ENCODE measurements around the gene CAPN11.
"Not testable (repeated sequence)": the region's sequence is repeated elsewhere in the genome, so short reads cannot be mapped to it uniquely, and the experiment has no call there.

DNA sequence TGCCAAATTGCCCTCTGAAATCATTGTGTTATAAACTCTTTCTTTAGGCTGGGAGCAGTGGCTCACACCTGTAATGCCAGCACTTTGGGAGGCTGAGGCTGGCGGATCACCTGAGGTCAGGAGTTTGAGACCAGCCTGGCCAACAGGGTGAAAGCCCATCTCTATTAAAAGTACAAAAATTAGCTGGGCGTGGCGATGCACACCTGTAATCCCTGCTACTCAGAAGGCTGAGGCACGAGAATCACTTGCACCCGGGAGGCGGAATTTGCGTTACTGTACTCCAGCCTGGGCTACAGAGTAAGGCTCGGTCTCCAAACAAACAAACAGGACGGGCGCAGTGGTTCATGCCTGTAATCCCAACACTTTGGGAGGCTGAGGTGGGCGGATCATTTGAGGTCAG is 37.7 kb downstream of the CAPN11 start:
- TF ChIP-seq, protein P1, sequence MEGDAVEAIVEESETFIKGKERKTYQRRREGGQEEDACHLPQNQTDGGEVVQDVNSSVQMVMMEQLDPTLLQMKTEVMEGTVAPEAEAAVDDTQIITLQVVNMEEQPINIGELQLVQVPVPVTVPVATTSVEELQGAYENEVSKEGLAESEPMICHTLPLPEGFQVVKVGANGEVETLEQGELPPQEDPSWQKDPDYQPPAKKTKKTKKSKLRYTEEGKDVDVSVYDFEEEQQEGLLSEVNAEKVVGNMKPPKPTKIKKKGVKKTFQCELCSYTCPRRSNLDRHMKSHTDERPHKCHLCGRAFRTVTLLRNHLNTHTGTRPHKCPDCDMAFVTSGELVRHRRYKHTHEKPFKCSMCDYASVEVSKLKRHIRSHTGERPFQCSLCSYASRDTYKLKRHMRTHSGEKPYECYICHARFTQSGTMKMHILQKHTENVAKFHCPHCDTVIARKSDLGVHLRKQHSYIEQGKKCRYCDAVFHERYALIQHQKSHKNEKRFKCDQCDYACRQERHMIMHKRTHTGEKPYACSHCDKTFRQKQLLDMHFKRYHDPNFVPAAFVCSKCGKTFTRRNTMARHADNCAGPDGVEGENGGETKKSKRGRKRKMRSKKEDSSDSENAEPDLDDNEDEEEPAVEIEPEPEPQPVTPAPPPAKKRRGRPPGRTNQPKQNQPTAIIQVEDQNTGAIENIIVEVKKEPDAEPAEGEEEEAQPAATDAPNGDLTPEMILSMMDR (IDR thresholded peaks at IDR 0.05): not testable (repeated sequence)
- not testable (repeated sequence) for TF ChIP-seq POLR2A (IDR thresholded peaks at IDR 0.05)
